ENCODE measurements around the gene B4GALT7. TPM values are rescaled to one million over a fixed set of nuclear protein-coding genes. Genes with fewer than 3 reads are reported as not detected.
"Not testable (repeated sequence)": the region's sequence is repeated elsewhere in the genome, so short reads cannot be mapped to it uniquely, and the experiment has no call there.

The B4GALT7 gene
- total RNA-seq, 1 donor from 2014 or later, result 11.6 TPM

- H3K9me3 Mint-ChIP-seq, result peaks cover 17% of the 10 kb centered on the region
Measured at GRCh38 chr5:177645462-177645861, 45.5 kb downstream of the B4GALT7 start.

DNA sequence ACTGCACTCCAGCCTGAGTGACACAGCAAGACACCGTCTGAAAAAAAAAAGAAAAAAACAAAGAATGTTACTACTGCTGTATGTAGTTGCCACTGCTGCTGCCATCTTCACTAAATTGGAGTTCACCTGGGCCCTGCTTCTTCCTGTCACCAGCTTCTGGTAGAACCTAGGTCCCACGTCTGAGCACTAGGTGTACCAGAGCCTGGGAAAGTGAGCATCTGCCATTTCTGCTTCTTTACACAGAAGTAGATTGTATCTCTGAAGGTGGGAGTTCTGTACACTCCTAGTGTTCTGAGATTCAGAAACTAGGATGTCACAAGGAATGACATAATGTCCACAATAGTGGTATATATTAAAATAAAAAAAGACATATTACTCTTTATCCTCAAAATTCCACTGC, 51.3 kb downstream of the B4GALT7 start:
- not testable (repeated sequence) for H3K27ac Mint-ChIP-seq; H3K4me3 Mint-ChIP-seq; DNase-seq (ENCODE audit: low spot score); H3K9ac ChIP-seq; H3K36me3 ChIP-seq; H3K4me1 Mint-ChIP-seq; H3K4me3 ChIP-seq; H3K4me2 ChIP-seq; H3K9me3 ChIP-seq (ENCODE audit: low read depth); H3K4me1 ChIP-seq; H3K79me2 ChIP-seq (ENCODE audit: low read depth); H4K20me1 ChIP-seq (ENCODE audit: low read depth); H3K27ac ChIP-seq; H2AFZ ChIP-seq (replicated peaks); H3K27me3 Mint-ChIP-seq (ENCODE audit: insufficient read depth, low read depth); H3F3A ChIP-seq (ENCODE audit: low read depth); H3K27me3 ChIP-seq
- Mint-ChIP-seq H3K9me3 (peaks cover 24% of the 10 kb centered on the region), H3K36me3 (peaks cover 13% of the 10 kb centered on the region)

More at GRCh38 chr5:177645462-177645861, 45.5 kb downstream of the B4GALT7 start:
- not testable (repeated sequence) for H3K27ac Mint-ChIP-seq; H3K9me3 ChIP-seq (ENCODE audit: low read depth); H3F3A ChIP-seq (ENCODE audit: low read depth); H3K4me3 Mint-ChIP-seq; H3K9ac ChIP-seq; H3K36me3 ChIP-seq; DNase-seq (ENCODE audit: low spot score); H4K20me1 ChIP-seq (ENCODE audit: low read depth); H3K27me3 ChIP-seq; H3K4me2 ChIP-seq; H3K4me3 ChIP-seq; H3K4me1 Mint-ChIP-seq; H3K27ac ChIP-seq; H3K79me2 ChIP-seq (ENCODE audit: low read depth); H3K27me3 Mint-ChIP-seq (ENCODE audit: insufficient read depth, low read depth); H3K4me1 ChIP-seq; H2AFZ ChIP-seq (replicated peaks)
- H3K36me3 Mint-ChIP-seq, result peaks cover 18% of the 10 kb centered on the region

DNA sequence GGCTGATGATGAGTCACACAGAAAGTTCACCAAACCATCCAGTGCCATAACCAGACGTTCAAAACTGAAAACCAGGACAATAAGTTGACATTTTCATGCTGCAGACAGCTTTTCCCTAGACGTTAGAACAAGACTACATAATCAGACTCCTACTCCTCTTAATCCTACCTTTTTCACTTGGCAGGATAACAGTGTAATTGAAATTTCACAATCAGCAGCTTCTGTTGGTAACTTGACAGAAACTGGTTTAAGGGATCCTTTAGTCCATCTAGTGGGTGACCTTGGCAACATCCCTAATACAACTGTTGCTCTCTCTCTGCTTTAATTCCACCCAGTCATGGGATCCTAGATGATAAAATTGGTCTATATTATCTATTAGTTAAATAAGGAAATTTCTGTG, 57.9 kb downstream of the B4GALT7 start:
- H3K27ac ChIP-seq, result not testable (repeated sequence)

GRCh38 chr5:177658542-177658941, 58.6 kb downstream of the B4GALT7 start:
- H2AFZ ChIP-seq (replicated peaks); H3K4me1 ChIP-seq; H3K27ac ChIP-seq; H3K9me3 ChIP-seq (ENCODE audit: low read depth); H3K36me3 ChIP-seq; H3F3A ChIP-seq (ENCODE audit: low read depth); H3K27me3 Mint-ChIP-seq (ENCODE audit: insufficient read depth, low read depth); H3K4me3 Mint-ChIP-seq; H3K4me1 Mint-ChIP-seq; H4K20me1 ChIP-seq (ENCODE audit: low read depth); H3K4me3 ChIP-seq; H3K4me2 ChIP-seq; H3K9ac ChIP-seq; DNase-seq (ENCODE audit: low spot score); H3K27me3 ChIP-seq; H3K79me2 ChIP-seq (ENCODE audit: low read depth); H3K27ac Mint-ChIP-seq: not testable (repeated sequence)
- Mint-ChIP-seq H3K36me3 (peaks cover 14% of the 10 kb centered on the region), H3K9me3 (peaks cover 30% of the 10 kb centered on the region)

More for the DNA sequence above, 57.9 kb downstream of the B4GALT7 start:
- not testable (repeated sequence) for H3K36me3 ChIP-seq; H3K27ac Mint-ChIP-seq; H3K9ac ChIP-seq; H3K27me3 ChIP-seq; H4K20me1 ChIP-seq (ENCODE audit: low read depth); H3F3A ChIP-seq (ENCODE audit: low read depth); DNase-seq (ENCODE audit: low spot score); H3K79me2 ChIP-seq (ENCODE audit: low read depth); H3K4me1 ChIP-seq; H3K9me3 ChIP-seq (ENCODE audit: low read depth); H3K4me3 ChIP-seq; H3K4me3 Mint-ChIP-seq; H3K4me2 ChIP-seq; H3K4me1 Mint-ChIP-seq; H2AFZ ChIP-seq (replicated peaks); H3K27me3 Mint-ChIP-seq (ENCODE audit: insufficient read depth, low read depth)
- peaks cover 12% of the 10 kb centered on the region for H3K36me3 Mint-ChIP-seq
- peaks cover 28% of the 10 kb centered on the region for H3K9me3 Mint-ChIP-seq

Other genes with a start within 250 kb of the B4GALT7 start
- gene LMAN2, start 248.5 kb upstream of the B4GALT7 start, total RNA-seq (ENCODE audit: low replicate concordance), result 96.5 and 116 TPM in 2 replicates
- 3.2 and 19.0 TPM in 2 replicates for gene RGS14, start 242.2 kb upstream of the B4GALT7 start, total RNA-seq (ENCODE audit: low replicate concordance)
- gene SLC34A1, start 215.7 kb upstream of the B4GALT7 start, total RNA-seq (ENCODE audit: low replicate concordance), result not detected in 2 replicates
- gene PFN3, start 199.5 kb upstream of the B4GALT7 start, total RNA-seq (ENCODE audit: low replicate concordance), result not detected in 2 replicates
- 2.0 TPM in 1 of 2 replicates, not detected in the other for gene F12, start 190.6 kb upstream of the B4GALT7 start, total RNA-seq (ENCODE audit: low replicate concordance)
- 24.0 and 50.6 TPM in 2 replicates for gene GRK6, start 173.5 kb upstream of the B4GALT7 start, total RNA-seq (ENCODE audit: low replicate concordance)
- 4.5 and 31.7 TPM in 2 replicates for gene PRR7, start 153.3 kb upstream of the B4GALT7 start, total RNA-seq (ENCODE audit: low replicate concordance)
- gene DBN1, start 126.5 kb upstream of the B4GALT7 start, total RNA-seq (ENCODE audit: low replicate concordance), result 113 and 338 TPM in 2 replicates
- 38.7 and 208 TPM in 2 replicates for gene PDLIM7, start 102.5 kb upstream of the B4GALT7 start, total RNA-seq (ENCODE audit: low replicate concordance)
- 0.54 and 0.93 TPM in 2 replicates for gene DOK3, start 90.3 kb upstream of the B4GALT7 start, total RNA-seq (ENCODE audit: low replicate concordance)
- 60.7 and 118 TPM in 2 replicates for gene DDX41, start 83.2 kb upstream of the B4GALT7 start, total RNA-seq (ENCODE audit: low replicate concordance)
- 42.5 and 78.5 TPM in 2 replicates for gene FAM193B, start 45.6 kb upstream of the B4GALT7 start, total RNA-seq (ENCODE audit: low replicate concordance)
- 30.9 and 49.0 TPM in 2 replicates for gene TMED9, start 7.9 kb upstream of the B4GALT7 start, total RNA-seq (ENCODE audit: low replicate concordance)
- gene FAM153A, start 182.8 kb downstream of the B4GALT7 start, total RNA-seq (ENCODE audit: low replicate concordance), result 0.50 TPM in 1 of 2 replicates, not detected in the other

Data from neural progenitor cell (in vitro differentiated cells).